ENCODE measurements around the gene DDC.

The DDC gene

DNA sequence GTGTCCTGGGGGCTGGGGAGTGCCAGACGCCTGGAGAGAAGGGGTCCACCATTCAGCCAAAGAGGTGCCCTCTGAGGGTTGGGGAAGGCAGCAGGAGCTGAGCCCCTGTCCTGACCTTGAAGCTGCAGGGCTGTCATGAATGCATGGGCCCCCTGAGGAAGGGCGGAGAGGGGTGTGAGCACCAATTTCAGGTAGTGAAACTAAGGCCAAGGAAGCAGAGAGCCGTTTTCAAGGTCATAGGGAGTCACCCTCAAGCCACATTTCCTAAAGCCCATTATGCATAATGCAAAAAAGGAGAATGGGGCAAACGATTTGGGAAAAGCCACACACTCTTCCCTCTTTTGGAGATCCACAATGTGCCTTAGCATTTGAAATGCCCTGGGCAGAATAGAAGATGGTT, 152.2 kb downstream of the DDC start:
- no peak for DNase-seq (ENCODE audit: low spot score)

DNA sequence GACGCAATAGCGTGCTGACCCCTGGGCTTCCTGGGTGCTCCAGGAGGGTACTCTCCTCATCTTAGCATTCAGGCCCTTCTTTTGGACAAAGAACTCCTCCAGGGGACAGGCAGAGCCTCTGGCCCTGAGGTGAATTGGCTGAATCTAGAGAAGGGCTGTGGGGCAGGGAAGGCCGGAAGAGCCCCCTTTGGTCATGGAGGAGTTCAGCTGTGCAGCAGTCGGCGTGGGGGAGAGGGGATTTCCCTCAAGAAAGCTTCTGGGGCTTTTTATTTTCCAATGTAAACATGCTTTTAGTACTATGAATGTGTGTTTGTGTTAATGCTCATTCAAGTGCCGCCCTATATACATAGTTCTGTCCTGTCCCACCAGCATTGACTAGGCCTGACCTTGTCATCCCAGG, 153.9 kb downstream of the DDC start:
- DNase-seq (ENCODE audit: low spot score), result no peak

DNA sequence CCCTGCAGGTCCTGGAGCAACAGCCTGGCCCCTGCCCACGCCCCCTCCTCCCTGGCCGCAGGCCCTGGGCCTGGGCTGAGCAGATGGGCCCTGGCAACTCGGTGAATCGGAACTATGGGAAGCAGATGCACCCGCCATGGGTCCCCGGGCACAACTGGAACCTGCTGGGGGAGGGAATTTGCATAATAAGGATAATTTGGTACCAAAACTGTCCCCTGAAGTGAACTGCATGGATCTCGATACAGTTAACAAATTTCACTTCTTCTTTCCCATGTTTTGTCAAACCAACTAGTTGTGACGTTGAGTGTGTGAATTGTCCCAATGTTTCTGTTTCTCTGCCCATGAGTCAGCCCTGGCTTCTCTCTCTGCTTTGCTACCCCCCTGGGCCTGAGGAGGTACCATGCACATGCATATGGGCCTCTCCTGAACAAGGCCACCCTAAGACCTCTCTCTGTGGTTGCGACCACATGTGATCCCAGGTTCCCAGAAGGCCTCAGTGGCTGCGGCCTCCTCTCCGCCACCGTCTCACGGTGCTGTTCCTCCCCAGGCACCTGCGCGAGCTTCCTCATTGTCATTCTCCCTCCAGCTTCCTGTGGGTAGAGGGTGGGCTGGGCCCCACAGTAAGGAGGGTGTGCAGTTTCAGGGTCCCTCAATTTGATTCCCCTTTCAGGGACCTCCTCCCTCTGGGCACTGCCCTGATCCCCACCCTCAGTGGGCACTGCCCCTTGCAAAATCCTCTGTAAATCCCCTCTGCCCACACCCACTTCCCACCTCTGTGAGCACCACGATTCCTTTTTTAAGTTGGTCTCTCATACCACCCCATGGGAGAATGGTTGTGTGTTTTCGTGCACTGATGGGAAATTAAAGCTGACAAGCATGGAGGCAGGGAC, 155.1 kb downstream of the DDC start:
- DNase-seq (ENCODE audit: low spot score), result no peak
